GM23338 (cell line): ENCODE data around the gene KLHL36.

ENCODE experiments used
- EZH2 ChIP-seq: fragments of 200-600 bp; sonication (generic); IDR thresholded peaks from one replicate; pipeline ENCODE4 v1.8.0; 2017; ENCODE audit warnings: antibody characterized with exemption, mild to moderate bottlenecking, low read depth; ENCODE audit not compliant: unreplicated experiment
- ZNF114 ChIP-seq: fragments of 250-450 bp; sonication (Bioruptor Pico); IDR thresholded peaks from 2 replicates; pipeline ENCODE4 v1.5.0; 2020; ENCODE audit warnings: mild to moderate bottlenecking, moderate library complexity
- TF ChIP-seq, protein P1 (sequence below), 2 experiments: fragments of 200-600 bp in 1 of 2; sonication (generic) in 1 of 2; conservative IDR thresholded peaks; 2 replicates each; pipeline versions ENCODE4 v1.5.1 to v1.6.1; 2016 to 2017; ENCODE audit warnings: antibody characterized with exemption in 2 of 2, low read depth in 2 of 2, mild to moderate bottlenecking in 2 of 2, moderate library complexity in 1 of 2

DNA sequence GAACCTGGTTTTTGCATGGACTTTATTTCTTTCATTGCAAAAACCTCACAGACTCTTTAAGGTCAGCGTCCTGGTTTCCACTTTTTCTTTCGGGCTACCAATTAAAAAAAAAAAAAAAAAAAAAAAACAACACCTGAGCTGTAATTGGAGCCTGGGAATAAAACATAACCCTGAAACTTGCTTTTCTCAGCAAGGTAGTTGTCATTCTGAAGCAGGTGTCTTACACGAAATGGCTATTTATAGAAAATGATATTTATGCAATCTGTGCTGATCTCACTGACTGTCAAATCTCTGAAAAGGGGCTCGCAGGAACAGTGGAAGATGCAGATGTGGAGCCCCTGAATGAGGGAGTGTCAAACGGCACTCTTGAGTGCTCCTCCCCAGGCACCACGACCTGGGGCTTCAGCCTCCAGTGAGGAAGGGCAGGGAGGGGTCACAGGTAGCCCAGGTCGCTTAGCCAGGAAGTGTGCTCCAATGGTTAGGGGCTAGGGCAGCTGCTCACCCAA is 20.0 kb upstream of the KLHL36 start:
- TF ChIP-seq, protein P1, sequence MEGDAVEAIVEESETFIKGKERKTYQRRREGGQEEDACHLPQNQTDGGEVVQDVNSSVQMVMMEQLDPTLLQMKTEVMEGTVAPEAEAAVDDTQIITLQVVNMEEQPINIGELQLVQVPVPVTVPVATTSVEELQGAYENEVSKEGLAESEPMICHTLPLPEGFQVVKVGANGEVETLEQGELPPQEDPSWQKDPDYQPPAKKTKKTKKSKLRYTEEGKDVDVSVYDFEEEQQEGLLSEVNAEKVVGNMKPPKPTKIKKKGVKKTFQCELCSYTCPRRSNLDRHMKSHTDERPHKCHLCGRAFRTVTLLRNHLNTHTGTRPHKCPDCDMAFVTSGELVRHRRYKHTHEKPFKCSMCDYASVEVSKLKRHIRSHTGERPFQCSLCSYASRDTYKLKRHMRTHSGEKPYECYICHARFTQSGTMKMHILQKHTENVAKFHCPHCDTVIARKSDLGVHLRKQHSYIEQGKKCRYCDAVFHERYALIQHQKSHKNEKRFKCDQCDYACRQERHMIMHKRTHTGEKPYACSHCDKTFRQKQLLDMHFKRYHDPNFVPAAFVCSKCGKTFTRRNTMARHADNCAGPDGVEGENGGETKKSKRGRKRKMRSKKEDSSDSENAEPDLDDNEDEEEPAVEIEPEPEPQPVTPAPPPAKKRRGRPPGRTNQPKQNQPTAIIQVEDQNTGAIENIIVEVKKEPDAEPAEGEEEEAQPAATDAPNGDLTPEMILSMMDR (conservative IDR thresholded peaks at IDR 0.05; ENCODE audit: low read depth in 2 of 2) = no peak
- no peak for TF ChIP-seq EZH2
- TF ChIP-seq ZNF114 (CRISPR knock-in tag) = no peak
